ENCODE data around the gene CACNG8. TPM values are rescaled to one million over a fixed set of nuclear protein-coding genes. Genes with fewer than 3 reads are reported as not detected.

CACNG8 gene
- total RNA-seq, 1 donor from 2014 or later = 3.2 TPM

DNA sequence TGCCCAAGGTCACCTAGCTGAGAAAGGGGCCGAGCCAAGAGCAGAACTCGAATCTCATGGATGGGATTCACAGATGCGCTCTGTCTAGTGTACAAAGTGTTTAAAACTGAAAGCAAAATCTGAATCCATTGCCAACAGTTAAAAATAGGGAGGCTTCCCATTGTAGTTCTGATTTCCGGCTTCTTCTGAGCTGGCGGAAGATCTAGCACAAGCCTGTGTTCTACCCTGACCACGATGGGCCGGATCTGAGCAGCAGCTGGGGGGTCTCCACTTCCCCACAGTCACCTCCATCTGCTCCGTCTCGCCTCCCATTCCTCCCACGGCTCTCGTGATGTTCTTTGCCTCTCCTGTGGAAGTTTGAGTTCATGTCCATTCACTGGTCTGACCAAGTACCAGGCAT, 2.4 kb downstream of the CACNG8 start:
- H3K36me3 ChIP-seq (ENCODE audit: insufficient read depth, low read length) = no peaks in the 10 kb centered on the region
- H3K27ac Mint-ChIP-seq (ENCODE audit: unreplicated experiment) = no peak overlapping the region
- no peak overlapping the region for H3K4me2 ChIP-seq (ENCODE audit: low read length)
- TF ChIP-seq CTCF (IDR thresholded peaks at IDR 0.05; ENCODE audit: insufficient read depth, low read depth, low read length) (no peak), EZH2 (IDR thresholded peaks at IDR 0.05; ENCODE audit: insufficient read depth, low read length) (no peak)
- peaks cover 14% of the 10 kb centered on the region for H3K27me3 ChIP-seq (ENCODE audit: insufficient read depth, low read length)
- no peak overlapping the region for H3K4me3 ChIP-seq (ENCODE audit: insufficient read depth, low read depth, low read length)
- H4K20me1 ChIP-seq (ENCODE audit: insufficient read depth, low read length) = no peaks in the 10 kb centered on the region
- H3K4me3 Mint-ChIP-seq (ENCODE audit: unreplicated experiment) = no peak overlapping the region
- H3K27me3 Mint-ChIP-seq (ENCODE audit: low read depth, unreplicated experiment) = peaks cover 19% of the 10 kb centered on the region
- no peaks in the 10 kb centered on the region for H3K79me2 ChIP-seq (ENCODE audit: insufficient read depth, low read length)
- H3K4me1 ChIP-seq (ENCODE audit: insufficient read depth, low read length) = no peaks in the 10 kb centered on the region
- H2AFZ ChIP-seq (ENCODE audit: low read depth, low read length) = no peak overlapping the region
- H3K9me3 Mint-ChIP-seq (ENCODE audit: unreplicated experiment) = no peaks in the 10 kb centered on the region
- H3K4me1 Mint-ChIP-seq (ENCODE audit: low read depth, unreplicated experiment) = peaks cover 13% of the 10 kb centered on the region
- DNase-seq (ENCODE audit: low read depth) (no peak), FAIRE-seq (no peak)
- no peak overlapping the region for H3K27ac ChIP-seq (ENCODE audit: low read depth, low read length)
- peaks cover 16% of the 10 kb centered on the region for H3K36me3 Mint-ChIP-seq (ENCODE audit: low read depth, unreplicated experiment)
- H3K9me3 ChIP-seq (ENCODE audit: insufficient read depth, low read depth, low read length) = no peaks in the 10 kb centered on the region
- H3K9ac ChIP-seq (ENCODE audit: low read length) = no peak overlapping the region

DNA sequence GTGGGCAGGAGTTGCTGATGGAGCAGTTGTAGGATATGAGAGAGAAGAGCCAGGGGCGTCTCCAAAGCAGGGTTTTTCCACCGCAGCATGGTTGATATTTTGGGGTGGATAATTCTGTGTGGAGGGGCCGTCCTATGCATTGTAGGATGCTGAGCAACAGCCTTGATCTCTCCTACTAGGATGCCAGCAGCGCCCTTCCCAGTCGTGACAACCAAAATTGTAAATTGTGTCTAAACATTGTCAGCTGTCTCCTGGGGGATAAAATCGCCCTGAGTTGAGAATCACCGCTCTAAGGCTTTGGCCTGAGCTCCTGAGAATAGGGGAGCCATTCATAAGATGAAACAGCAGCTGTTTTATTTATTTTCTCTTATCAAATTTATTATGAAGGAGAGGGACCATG, 4.2 kb downstream of the CACNG8 start:
- Histone ChIP-seq H2AFZ (ENCODE audit: low read depth, low read length) (no peak overlapping the region), H3K9me3 (ENCODE audit: insufficient read depth, low read depth, low read length) (no peaks in the 10 kb centered on the region), H3K27me3 (ENCODE audit: insufficient read depth, low read length) (peaks cover 2% of the 10 kb centered on the region), H3K9ac (ENCODE audit: low read length) (no peak overlapping the region), H3K79me2 (ENCODE audit: insufficient read depth, low read length) (no peaks in the 10 kb centered on the region), H3K36me3 (ENCODE audit: insufficient read depth, low read length) (no peaks in the 10 kb centered on the region), H3K4me2 (ENCODE audit: low read length) (no peak overlapping the region), H4K20me1 (ENCODE audit: insufficient read depth, low read length) (no peaks in the 10 kb centered on the region), H3K4me3 (ENCODE audit: insufficient read depth, low read depth, low read length) (no peak overlapping the region), H3K4me1 (ENCODE audit: insufficient read depth, low read length) (no peaks in the 10 kb centered on the region), H3K27ac (ENCODE audit: low read depth, low read length) (no peak overlapping the region)
- Mint-ChIP-seq H3K4me1 (ENCODE audit: low read depth, unreplicated experiment) (peaks cover 3% of the 10 kb centered on the region), H3K9me3 (ENCODE audit: unreplicated experiment) (no peaks in the 10 kb centered on the region), H3K4me3 (ENCODE audit: unreplicated experiment) (no peak overlapping the region), H3K27me3 (ENCODE audit: low read depth, unreplicated experiment) (peaks cover 5% of the 10 kb centered on the region), H3K36me3 (ENCODE audit: low read depth, unreplicated experiment) (peaks cover 14% of the 10 kb centered on the region), H3K27ac (ENCODE audit: unreplicated experiment) (no peak overlapping the region)
- TF ChIP-seq EZH2 (IDR thresholded peaks at IDR 0.05; ENCODE audit: insufficient read depth, low read length) (no peak), CTCF (IDR thresholded peaks at IDR 0.05; ENCODE audit: insufficient read depth, low read depth, low read length) (no peak)
- DNase-seq (ENCODE audit: low read depth) (no peak), FAIRE-seq (no peak)

- Mint-ChIP-seq H3K4me3 (ENCODE audit: unreplicated experiment) (no peak overlapping the region), H3K27me3 (ENCODE audit: low read depth, unreplicated experiment) (peaks cover 5% of the 10 kb centered on the region)
These were observed 6.6 kb downstream of the CACNG8 start for GRCh38 chr19:53969366-53969765.

More at GRCh38 chr19:53969366-53969765, 6.6 kb downstream of the CACNG8 start:
- Histone ChIP-seq H3K4me2 (ENCODE audit: low read length) (no peak overlapping the region), H4K20me1 (ENCODE audit: insufficient read depth, low read length) (no peaks in the 10 kb centered on the region), H3K36me3 (ENCODE audit: insufficient read depth, low read length) (no peaks in the 10 kb centered on the region), H3K4me1 (ENCODE audit: insufficient read depth, low read length) (no peaks in the 10 kb centered on the region), H3K9me3 (ENCODE audit: insufficient read depth, low read depth, low read length) (no peaks in the 10 kb centered on the region), H3K27ac (ENCODE audit: low read depth, low read length) (no peak overlapping the region), H3K4me3 (ENCODE audit: insufficient read depth, low read depth, low read length) (no peak overlapping the region), H3K79me2 (ENCODE audit: insufficient read depth, low read length) (no peaks in the 10 kb centered on the region), H3K9ac (ENCODE audit: low read length) (no peak overlapping the region), H2AFZ (ENCODE audit: low read depth, low read length) (no peak overlapping the region), H3K27me3 (ENCODE audit: insufficient read depth, low read length) (no peaks in the 10 kb centered on the region)
- H3K36me3 Mint-ChIP-seq (ENCODE audit: low read depth, unreplicated experiment) = peaks cover 12% of the 10 kb centered on the region
- H3K9me3 Mint-ChIP-seq (ENCODE audit: unreplicated experiment) = no peaks in the 10 kb centered on the region
- DNase-seq (ENCODE audit: low read depth) = no peak
- H3K4me1 Mint-ChIP-seq (ENCODE audit: low read depth, unreplicated experiment) = peaks cover 1% of the 10 kb centered on the region
- H3K27ac Mint-ChIP-seq (ENCODE audit: unreplicated experiment) = no peak overlapping the region
- no peak for FAIRE-seq
- TF ChIP-seq CTCF (IDR thresholded peaks at IDR 0.05; ENCODE audit: insufficient read depth, low read depth, low read length) (no peak), EZH2 (IDR thresholded peaks at IDR 0.05; ENCODE audit: insufficient read depth, low read length) (no peak)
